HepG2 (cell line): ENCODE results near the gene KLHL21. TPM values are rescaled to one million over a fixed set of nuclear protein-coding genes. Genes with fewer than 3 reads are reported as not detected.

ENCODE experiments used
- HOXA3 ChIP-seq: sonication (generic); formaldehyde crosslinking; IDR thresholded peaks from 2 replicates; pipeline ENCODE4 v1.5.0; 2020; ENCODE audit warnings: missing genetic modification reagents
- PHF5A ChIP-seq: IDR thresholded peaks from one replicate; pipeline ENCODE4 v1.6.1; 2018; ENCODE audit warnings: low read depth, missing genetic modification reagents; ENCODE audit not compliant: unreplicated experiment
- RAD21 ChIP-seq: fragments of 450-650 bp; formaldehyde crosslinking; IDR thresholded peaks from 2 replicates; pipeline ENCODE4 v1.5.0; 2020; ENCODE audit warnings: mild to moderate bottlenecking
- SIX1 ChIP-seq: sonication (generic); formaldehyde crosslinking; IDR thresholded peaks from 2 replicates; pipeline ENCODE4 v1.4.0; 2020; ENCODE audit warnings: missing genetic modification reagents, borderline replicate concordance
- SOX6 ChIP-seq, 2 experiments: fragments of 450-650 bp in 1 of 2; sonication (generic) in 1 of 2; formaldehyde crosslinking in 1 of 2; IDR thresholded peaks; 2 replicates each; pipeline versions ENCODE4 v1.4.0 to v1.6.1; 2017 to 2020; ENCODE audit warnings: antibody characterized with exemption in 1 of 2, mild to moderate bottlenecking in 1 of 2, missing genetic modification reagents in 1 of 2
- YEATS4 ChIP-seq: sonication (generic); formaldehyde crosslinking; IDR thresholded peaks from 2 replicates; pipeline ENCODE4 v1.4.0; 2020; ENCODE audit warnings: missing genetic modification reagents, borderline replicate concordance
- ZEB1 ChIP-seq: IDR thresholded peaks from 2 replicates; pipeline ENCODE4 v1.6.1; 2012; ENCODE audit warnings: mild to moderate bottlenecking, low read depth, inconsistent platforms; ENCODE audit not compliant: insufficient replicate concordance
- ZFP36L1 ChIP-seq: sonication (generic); formaldehyde crosslinking; IDR thresholded peaks from 2 replicates; pipeline ENCODE4 v1.8.0; 2022; ENCODE audit warnings: mild to moderate bottlenecking, missing genetic modification reagents, moderate library complexity
- ZKSCAN5 ChIP-seq: sonication (generic); formaldehyde crosslinking; IDR thresholded peaks from 2 replicates; pipeline ENCODE4 v1.5.1; 2020; ENCODE audit warnings: mild to moderate bottlenecking, missing genetic modification reagents
- ZNF124 ChIP-seq: sonication (generic); formaldehyde crosslinking; IDR thresholded peaks from 2 replicates; pipeline ENCODE4 v1.4.0; 2020; ENCODE audit warnings: missing genetic modification reagents
- ZNF543 ChIP-seq: sonication (generic); formaldehyde crosslinking; IDR thresholded peaks from 2 replicates; pipeline ENCODE4 v1.4.0; 2020; ENCODE audit warnings: mild to moderate bottlenecking, missing genetic modification reagents
- ZNF768 ChIP-seq: sonication (generic); formaldehyde crosslinking; IDR thresholded peaks from 2 replicates; pipeline ENCODE4 v1.4.0; 2020; ENCODE audit warnings: missing genetic modification reagents
- ZNF816 ChIP-seq: sonication (generic); formaldehyde crosslinking; IDR thresholded peaks from 2 replicates; pipeline ENCODE4 v1.8.0; 2022; ENCODE audit warnings: missing genetic modification reagents, mild to moderate bottlenecking, borderline replicate concordance
- polyA plus RNA-seq, 8 experiments: library from polyadenylated mRNA; depleted of rRNA in 3 of 8; stranded (reverse) in 7 of 8; unstranded in 1 of 8; fragments of >200 nt; fragmentation: Illumina TruSeq in 4 of 8; extraction: Trizol in 4 of 8; gene quantifications; 2 replicates each; pipeline versions ENCODE4 v1.2.1 to v1.2.3, GENCODE V29; 2011 to 2016; ENCODE audit warnings: low read depth in 4 of 8, missing spikeins in 1 of 8, mixed read lengths in 1 of 8; ENCODE audit not compliant: insufficient read depth in 1 of 8
- total RNA-seq, 5 experiments: library from RNA; depleted of rRNA; stranded (reverse); fragments of >200 nt; fragmentation: Illumina TruSeq; extraction: Trizol; gene quantifications; 2 replicates each; pipeline ENCODE4 v1.2.3, GENCODE V29; 2016; ENCODE audit warnings: low read depth in 1 of 5
- TF ChIP-seq, protein P1 (sequence below): sonication (generic); formaldehyde crosslinking; IDR thresholded peaks from 2 replicates; pipeline ENCODE4 v1.5.1; 2020; ENCODE audit warnings: mild to moderate bottlenecking, missing genetic modification reagents, moderate library complexity
- TF ChIP-seq, protein P2 (sequence below): sonication (generic); formaldehyde crosslinking; IDR thresholded peaks from 2 replicates; pipeline ENCODE4 v1.9.0; 2022; ENCODE audit warnings: missing genetic modification reagents, mild to moderate bottlenecking, borderline replicate concordance

Gene KLHL21
- total and polyA plus RNA-seq, 2 of the 13 experiments (the other 11 are each of a cell fraction or from before 2014, with no cell fraction given) = 14.8 to 25.0 TPM

DNA sequence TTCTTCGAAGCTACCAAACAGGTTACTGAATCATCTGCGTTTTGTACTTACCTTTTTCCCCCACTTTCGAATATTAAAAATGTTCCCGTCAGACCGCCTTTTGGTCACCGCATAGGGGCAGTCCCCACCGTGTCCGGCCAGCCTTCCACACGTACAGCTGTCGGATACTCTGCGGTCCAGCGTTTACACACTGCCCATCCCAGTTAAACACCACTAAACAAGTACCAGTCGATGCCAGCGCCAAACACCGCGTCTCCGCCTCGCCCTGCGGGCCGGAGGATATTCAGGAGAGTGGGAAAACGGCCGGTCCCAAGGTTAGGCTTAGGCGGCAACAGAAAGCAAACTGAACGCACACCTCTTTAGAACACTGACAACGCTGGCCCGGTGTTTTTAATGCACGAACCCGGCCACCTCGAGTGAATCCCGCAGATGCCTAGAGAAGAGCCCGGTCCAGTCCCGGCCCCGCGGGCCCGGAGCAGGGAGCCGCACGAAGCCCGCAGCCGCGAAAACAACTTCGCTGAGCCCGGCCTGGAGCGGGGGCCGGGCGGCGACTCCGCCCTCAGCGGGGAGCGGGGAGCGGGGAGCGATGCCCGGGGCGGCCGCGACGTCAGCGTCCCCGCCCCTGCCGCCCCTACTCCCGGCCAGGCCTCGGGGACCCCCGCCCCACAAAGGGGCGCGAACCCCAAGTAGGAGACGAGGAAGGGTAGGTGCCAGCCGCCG lies 10.1 kb upstream of the KLHL21 start (continued):
- TF ChIP-seq, protein P1, sequence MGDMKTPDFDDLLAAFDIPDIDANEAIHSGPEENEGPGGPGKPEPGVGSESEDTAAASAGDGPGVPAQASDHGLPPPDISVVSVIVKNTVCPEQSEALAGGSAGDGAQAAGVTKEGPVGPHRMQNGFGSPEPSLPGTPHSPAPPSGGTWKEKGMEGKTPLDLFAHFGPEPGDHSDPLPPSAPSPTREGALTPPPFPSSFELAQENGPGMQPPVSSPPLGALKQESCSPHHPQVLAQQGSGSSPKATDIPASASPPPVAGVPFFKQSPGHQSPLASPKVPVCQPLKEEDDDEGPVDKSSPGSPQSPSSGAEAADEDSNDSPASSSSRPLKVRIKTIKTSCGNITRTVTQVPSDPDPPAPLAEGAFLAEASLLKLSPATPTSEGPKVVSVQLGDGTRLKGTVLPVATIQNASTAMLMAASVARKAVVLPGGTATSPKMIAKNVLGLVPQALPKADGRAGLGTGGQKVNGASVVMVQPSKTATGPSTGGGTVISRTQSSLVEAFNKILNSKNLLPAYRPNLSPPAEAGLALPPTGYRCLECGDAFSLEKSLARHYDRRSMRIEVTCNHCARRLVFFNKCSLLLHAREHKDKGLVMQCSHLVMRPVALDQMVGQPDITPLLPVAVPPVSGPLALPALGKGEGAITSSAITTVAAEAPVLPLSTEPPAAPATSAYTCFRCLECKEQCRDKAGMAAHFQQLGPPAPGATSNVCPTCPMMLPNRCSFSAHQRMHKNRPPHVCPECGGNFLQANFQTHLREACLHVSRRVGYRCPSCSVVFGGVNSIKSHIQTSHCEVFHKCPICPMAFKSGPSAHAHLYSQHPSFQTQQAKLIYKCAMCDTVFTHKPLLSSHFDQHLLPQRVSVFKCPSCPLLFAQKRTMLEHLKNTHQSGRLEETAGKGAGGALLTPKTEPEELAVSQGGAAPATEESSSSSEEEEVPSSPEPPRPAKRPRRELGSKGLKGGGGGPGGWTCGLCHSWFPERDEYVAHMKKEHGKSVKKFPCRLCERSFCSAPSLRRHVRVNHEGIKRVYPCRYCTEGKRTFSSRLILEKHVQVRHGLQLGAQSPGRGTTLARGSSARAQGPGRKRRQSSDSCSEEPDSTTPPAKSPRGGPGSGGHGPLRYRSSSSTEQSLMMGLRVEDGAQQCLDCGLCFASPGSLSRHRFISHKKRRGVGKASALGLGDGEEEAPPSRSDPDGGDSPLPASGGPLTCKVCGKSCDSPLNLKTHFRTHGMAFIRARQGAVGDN = peak; percentile 63
- TF ChIP-seq ZKSCAN5 (CRISPR knock-in tag) (no peak), HOXA3 (CRISPR knock-in tag) (0 out of 2 replicates have a peak, but pooled peaks have one; percentile 7), ZEB1 (no peak), SOX6 (IDR thresholded peaks at IDR 0.05) (no peak), SOX6 (CRISPR knock-in tag; IDR thresholded peaks at IDR 0.05) (0 out of 2 replicates have a peak, but pooled peaks have one; percentile 30), ZNF768 (CRISPR knock-in tag) (no peak), ZNF124 (CRISPR knock-in tag) (no peak), PHF5A (CRISPR knock-in tag) (no peak), ZNF816 (CRISPR knock-in tag) (0 out of 2 replicates have a peak, but pooled peaks have one; percentile 18), SIX1 (no peak), ZFP36L1 (0 out of 2 replicates have a peak, but pooled peaks have one; percentile 47), ZNF543 (0 out of 2 replicates have a peak, but pooled peaks have one; percentile 46), YEATS4 (CRISPR knock-in tag) (peak; percentile 44; the same call in 1 of the 2 replicates), RAD21 (no peak)
- TF ChIP-seq, protein P2, sequence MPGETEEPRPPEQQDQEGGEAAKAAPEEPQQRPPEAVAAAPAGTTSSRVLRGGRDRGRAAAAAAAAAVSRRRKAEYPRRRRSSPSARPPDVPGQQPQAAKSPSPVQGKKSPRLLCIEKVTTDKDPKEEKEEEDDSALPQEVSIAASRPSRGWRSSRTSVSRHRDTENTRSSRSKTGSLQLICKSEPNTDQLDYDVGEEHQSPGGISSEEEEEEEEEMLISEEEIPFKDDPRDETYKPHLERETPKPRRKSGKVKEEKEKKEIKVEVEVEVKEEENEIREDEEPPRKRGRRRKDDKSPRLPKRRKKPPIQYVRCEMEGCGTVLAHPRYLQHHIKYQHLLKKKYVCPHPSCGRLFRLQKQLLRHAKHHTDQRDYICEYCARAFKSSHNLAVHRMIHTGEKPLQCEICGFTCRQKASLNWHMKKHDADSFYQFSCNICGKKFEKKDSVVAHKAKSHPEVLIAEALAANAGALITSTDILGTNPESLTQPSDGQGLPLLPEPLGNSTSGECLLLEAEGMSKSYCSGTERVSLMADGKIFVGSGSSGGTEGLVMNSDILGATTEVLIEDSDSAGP (CRISPR knock-in tag) = no peak
